ENCODE data around the gene CACUL1.
"Not testable (repeated sequence)": the region's sequence is repeated elsewhere in the genome, so short reads cannot be mapped to it uniquely, and the experiment has no call there.

Gene CACUL1

DNA sequence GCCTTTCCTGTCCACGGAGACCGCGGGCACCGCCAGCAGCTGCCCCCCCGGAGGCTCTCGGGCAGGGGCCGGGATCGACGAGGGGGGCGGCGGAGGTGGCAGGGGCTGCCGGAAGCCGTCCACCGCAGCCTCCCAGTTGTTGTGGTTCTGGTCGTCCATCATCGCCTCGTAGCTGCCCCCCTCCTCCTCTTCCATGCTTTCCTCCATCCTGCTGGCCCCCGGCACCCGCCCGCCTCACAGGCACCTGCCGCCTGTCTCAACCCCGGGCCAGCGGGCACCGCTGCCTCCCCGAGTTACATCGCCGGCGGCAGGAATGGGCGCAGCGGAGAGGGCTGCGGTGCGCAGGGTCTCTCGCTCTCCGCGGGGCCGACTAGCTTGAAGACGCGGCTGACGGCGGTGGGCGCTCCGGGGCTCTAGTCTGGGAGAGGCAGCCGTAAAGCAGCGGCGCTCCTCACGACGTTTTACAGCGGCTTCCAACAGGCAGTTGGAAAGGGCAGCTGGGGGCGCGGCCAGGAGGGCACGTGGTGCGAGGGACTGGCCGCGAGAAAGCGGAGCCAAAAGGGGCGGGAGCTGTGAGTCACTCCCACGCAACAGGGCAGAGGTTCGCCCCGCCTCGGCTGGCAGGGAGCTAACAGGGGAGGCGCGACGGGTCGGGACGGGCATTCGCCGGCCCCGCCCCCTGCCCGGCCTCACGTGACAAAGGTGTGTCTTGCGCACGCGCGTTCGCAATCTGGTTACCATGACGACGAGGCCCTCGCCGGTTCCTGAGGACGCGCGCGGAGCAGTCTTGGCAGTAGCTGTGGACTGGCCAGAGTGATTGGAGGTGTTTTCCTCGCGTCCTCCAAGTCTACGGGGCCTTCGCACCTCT is at the start of gene CACUL1:
TSS of gene CACUL1 (minus strand) at position 415 of the 868 bp plus-strand sequence. CDS start at position 207, 208 bp downstream.
- peak; percentile 92 for DNase-seq (ENCODE audit: low read depth)

DNA sequence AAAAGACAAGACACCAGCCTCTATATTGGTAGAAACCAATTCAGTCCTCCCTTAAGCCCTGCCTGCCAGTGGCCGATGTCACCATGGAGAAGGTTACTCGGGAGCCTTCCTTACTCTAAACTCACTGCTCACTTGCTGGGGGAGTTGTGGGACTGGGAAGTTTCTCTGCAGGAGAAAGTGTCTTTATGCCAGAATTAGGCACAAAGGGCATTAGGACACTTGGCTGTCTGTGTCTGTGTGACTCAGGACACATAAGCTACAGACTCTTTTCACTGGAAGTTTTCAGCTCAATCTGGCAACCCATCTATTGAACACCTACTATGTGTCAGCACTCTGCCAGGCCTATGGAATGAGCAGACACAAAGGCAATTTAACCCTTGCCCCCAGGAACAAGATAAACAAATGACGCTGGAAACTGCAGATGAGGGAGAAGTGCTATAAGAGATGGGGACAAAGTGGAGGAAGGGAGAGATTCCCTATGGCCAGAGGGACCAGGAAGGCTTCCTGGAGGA is 49.5 kb upstream of the CACUL1 start:
- DNase-seq (ENCODE audit: low read depth) = no peak

DNA sequence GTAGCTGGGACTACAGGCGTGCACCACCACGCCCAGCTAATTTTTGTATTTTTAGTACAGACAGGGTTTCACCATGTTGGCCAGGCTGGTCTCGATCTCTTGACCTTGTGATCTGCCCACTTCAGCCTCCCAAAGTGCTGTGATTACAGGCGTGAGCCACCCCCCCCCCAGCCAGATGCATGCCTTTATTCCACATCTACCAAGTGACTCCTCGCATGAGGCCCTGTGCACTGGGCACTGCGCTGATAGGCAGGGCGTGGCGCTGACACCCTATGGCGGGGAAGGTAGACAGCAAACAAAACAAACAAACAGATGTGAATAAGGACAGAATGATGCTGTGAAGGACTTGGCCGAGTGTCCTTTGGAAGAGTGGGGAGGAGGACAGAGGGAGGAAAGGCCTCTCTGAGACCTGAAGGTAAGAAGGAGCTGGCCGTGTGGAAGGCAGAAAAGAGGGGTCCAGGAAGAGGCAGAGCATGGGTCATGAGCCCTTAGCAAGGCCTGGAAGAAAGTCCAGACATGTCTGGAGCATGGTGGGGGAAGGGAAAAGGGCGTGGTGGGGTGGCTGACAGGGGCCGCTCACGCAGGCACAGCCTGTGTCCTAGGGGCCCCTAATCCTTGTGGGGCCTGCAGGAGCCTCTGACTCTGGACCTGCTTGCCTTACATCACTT is 47.5 kb upstream of the CACUL1 start:
- no peak for DNase-seq (ENCODE audit: low read depth)

DNA sequence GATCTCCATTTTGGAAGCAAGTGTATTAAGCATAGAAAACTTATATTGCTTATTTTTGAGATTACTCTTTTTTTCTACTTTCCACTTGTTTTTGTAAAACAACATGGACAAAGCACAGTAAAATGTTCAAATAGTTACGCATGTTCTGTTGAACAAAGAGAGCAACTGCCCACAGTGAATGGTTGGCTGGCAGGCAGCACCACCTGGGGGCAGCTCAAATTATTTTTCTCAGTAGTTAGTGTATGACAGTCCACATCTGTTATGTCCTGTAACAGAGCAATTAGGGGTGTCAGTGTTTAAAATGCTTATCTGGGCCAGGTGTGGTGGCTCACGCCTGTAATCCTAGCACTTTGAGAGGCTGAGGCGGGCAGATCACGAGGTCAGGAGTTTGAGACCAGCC is 46.1 kb upstream of the CACUL1 start:
- DNase-seq (ENCODE audit: low read depth) = no peak

DNA sequence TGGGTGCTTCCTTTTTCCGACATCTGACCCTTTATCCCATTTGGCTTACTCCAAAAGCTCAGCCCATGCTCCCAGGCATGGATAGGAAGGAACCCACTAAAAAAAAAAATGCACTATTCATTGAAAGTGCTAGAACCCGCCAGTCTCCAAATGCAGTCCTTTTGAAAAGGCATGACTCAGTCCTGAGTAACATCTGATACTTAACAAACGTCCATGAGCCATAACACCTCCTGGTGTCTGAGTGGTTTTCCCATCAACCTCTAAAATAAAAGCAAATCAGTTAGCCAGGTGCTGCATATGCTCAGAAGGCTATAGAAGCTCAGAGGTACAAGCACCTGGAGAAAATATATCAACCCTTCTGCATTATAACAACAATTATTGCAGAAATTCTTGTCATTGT is 45.0 kb upstream of the CACUL1 start:
- peak; percentile 31 for DNase-seq (ENCODE audit: low read depth)

DNA sequence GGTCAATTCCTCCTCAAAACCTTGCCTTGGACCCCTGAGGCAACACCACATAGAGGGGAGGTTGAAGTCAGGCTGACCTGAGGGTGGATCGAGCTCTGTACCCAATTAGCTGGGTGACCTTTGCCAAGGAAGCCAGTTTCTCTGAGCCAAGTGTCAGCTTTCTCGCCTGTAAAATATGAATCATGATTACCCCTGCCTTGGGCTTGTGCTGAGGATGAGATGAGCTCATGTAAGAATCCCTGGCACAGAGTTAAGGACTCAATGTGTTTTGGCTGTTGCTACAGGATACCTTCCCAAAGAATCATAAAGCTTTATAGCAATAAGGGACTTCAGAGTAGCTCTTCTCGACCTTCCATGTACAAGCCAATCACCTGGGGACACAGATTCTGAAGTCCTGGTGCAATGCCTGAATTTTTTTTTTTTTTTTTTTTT is 43.5 kb upstream of the CACUL1 start:
- DNase-seq (ENCODE audit: low read depth) = peak; percentile 37

DNA sequence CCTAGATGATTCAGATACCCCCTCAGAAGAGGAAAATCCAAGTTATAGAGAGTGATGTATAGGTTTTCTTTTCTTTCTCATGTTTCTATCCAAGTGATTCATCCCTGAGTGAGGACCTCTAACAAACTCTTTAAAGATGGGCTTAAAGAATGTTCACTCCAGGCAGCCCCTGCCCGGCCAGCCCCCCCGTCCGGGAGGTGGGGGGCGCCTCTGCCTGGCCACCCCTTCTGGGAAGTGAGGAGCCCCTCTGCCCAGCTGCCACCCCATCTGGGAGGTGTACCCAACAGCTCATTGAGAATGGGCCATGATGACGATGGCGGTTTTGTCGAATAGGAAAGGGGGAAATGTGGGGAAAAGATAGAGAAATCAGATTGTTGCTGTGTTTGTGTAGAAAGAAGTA is 40.2 kb upstream of the CACUL1 start:
- not testable (repeated sequence) for DNase-seq (ENCODE audit: low read depth)

DNA sequence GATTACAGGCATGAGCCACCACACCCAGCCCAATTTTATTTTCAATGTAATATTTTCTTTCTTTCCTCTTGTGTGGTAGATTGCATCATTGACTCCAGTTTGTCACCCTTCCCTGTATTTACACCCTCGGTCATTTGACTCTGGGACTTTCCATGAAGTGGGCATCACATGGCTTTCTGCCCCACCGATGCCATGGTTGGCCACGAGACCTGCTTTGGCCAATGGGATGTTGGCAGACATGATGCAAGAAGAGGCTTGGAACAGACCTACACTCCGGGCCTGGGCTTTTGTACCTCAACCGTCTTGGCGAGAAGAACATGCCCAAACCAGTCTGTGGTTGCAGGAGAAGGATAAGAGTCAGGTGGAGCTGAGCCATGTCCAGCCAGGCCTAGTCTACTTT is 38.8 kb upstream of the CACUL1 start:
- DNase-seq (ENCODE audit: low read depth) = no peak

DNA sequence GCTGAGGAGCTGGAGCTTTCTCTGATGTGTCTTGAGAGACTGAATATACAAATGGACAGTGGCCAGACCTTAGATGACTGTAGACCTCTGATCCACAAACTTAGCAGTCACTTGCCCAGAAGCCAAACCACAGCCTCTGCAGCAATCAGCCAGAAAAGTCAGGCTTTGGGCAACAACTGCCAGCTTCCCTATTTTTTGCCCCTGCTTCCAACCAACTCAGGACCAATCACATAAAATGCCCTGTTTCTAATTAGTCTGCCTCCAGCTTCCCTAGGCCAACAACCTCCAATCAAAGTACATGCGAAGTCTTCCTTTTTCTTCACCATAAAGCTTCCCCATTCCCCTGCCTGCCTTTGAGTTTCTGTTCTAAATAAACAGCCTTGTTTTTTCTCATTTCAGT is 37.8 kb upstream of the CACUL1 start:
- no peak for DNase-seq (ENCODE audit: low read depth)

DNA sequence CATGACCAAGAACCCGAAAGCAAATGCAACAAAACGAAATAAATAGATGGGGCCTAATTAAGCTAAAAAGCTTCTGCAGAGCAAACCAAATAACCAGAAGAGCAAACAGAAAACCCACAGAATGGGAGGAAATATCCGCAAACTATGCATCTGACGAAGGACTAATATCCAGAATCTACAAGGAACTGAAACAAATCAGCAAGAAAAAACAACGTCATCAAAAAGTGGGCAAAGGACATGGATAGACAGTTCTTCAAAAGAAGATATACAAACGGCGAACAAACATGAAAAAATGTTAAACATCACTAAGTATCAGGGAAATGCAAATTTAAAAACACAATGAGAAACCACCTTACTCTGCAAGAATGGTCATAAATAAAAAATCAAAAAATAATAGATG is 35.3 kb upstream of the CACUL1 start:
- DNase-seq (ENCODE audit: low read depth) = no peak

DNA sequence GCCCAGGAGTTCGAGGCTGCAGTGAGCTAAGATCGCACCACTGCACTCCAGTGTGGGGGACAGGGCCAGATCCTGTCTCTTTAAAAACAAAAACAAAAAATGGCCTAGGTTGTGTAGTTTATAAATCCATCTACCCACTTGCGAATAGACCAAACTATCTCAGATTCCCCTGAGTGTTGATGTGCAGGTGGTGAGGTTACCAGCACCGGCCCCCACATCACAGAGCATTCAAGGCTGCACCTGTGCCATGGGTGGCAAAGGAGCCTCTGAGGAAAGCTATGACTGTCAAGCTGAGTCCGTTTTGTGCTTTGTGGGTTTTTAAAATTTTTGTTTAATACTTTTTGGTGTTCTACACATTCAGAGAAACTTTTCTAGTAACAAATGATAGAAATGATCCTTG is 30.8 kb upstream of the CACUL1 start:
- DNase-seq (ENCODE audit: low read depth) = no peak

DNA sequence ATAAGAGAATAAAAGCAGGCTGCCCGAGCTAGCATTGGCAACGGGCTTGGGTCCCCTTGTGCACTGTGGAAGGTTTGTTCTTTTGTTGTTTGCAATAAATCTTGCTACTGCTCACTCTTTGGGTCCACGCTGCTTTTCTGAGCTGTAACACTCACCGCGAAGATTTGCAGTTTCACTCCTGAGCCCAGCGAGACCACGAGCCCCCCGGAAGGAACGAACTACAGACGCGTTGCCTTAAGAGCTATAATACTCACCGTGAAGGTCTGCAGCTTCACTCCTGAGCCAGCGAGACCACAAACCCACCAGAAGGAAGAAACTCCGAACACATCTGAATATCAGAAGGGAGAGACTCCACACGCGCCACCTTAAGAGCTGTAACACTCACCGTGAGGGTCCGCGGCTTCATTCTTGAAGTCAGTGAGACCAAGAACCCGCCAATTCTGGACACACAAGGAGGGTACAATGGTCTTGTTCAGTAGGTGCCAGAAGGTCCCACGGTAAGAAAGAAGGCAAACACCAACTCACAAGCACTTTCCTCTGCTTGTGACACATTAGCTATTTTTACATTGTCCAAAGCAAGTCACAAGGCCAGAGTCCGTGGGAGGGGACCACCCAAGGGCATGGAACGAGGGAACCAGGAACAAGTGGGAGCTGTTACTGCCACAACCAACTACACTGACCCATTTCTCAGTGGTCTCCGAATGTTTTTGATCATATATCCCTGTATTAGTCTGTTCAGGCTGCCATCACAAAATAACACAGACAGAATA is 29.2 kb upstream of the CACUL1 start:
- no peak for DNase-seq (ENCODE audit: low read depth)

DNA sequence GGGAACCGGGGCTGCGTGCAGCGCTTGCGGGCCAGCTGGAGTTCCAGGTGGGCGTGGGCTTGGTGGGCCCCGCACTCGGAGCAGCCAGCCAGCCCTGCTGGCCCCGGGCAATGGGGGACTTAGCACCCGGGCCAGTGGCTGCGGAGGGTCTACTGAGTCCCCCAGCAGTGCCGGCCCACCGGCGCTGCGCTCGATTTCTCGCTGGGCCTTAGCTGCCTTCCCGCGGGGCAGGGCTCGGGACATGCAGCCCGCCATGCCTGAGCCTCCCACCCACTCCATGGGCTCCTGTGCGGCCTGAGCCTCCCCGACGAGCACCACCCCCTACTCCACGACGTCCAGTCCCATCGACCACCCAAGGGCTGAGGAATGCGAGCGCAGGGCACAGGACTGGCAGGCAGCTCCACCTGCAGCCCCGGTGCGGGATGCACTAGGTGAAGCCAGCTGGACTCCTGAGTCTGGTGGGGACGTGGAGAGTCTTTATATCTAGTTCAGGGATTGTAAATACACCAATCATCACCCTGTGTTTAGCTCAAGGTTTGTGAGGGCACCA is 28.2 kb upstream of the CACUL1 start:
- DNase-seq (ENCODE audit: low read depth) = not testable (repeated sequence)

DNA sequence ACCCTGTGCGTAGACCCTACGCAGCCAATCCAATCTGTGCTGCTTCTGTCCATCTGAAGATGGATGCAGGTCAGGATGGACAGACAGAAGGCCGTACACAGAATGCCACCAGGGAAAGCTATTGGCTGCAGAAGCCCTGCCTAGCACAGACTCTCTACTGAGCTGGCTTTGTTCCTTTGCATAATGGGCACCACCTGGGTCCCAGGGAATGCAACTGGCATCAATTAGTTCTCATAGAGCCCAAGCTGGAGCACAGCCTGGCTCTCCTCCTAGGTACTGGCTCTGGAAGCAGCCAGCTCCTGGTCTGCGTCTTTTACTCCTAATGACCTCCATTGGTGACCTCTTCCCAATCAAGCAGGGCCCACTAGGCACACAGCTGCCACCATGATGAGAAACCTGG is 26.8 kb upstream of the CACUL1 start:
- DNase-seq (ENCODE audit: low read depth) = no peak

DNA sequence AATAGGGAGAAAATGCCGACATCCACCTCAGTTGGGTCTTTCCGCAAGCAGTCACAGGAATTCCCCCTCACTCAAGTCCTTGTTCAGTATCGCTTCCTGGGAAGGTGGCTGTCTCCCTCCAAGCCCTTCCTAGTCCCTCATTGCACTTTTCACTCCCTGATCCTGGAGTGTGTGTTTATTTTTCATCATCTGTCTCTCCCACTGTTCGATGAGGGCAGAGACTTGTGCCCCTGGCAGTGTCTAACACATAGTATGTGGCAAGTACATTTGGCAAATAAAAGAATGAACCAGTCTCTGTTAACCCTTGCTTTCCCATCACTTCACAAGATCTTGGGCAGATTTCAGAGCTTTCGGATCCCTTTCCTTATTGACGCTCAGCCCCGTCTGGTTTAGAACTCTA is 24.0 kb upstream of the CACUL1 start:
- DNase-seq (ENCODE audit: low read depth) = no peak

DNA sequence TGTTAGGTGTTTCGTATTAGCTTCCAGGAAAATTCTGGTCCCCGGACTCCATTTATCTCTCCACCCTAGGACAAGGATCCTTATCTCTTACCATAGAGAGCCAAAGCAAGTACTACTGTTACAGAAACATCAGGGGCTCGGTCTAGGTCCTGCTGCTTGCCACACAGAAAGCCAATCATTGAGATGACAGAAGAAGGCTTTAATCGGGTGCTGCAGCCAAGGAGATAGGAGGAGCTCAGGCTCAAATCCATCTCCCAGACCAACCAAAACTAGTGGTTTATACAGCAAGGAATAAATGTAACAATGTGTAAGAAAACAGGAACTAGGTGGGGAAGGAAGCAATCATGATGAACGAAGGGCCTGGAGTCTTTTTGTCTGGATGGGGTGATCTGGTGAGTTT is 22.2 kb upstream of the CACUL1 start:
- no peak for DNase-seq (ENCODE audit: low read depth)

DNA sequence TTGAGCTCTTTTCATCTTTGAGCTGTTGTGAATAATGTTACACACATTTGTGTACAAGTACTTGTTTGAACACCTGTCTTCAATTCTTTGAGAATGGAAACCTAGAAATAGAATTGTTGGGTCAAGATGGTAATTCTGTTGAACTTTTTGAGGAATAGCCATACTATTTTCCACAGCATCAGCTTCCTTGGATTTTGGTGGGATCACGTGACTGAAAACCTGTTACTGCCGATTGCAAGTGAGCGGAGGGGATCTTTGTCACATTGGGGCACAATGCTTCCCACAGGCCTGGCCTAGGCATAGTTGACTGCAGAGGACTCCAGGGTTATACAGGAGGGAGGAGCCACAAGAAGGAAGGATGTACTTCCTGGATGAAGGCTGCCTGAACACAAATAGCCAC is 21.3 kb upstream of the CACUL1 start:
- DNase-seq (ENCODE audit: low read depth) = no peak

DNA sequence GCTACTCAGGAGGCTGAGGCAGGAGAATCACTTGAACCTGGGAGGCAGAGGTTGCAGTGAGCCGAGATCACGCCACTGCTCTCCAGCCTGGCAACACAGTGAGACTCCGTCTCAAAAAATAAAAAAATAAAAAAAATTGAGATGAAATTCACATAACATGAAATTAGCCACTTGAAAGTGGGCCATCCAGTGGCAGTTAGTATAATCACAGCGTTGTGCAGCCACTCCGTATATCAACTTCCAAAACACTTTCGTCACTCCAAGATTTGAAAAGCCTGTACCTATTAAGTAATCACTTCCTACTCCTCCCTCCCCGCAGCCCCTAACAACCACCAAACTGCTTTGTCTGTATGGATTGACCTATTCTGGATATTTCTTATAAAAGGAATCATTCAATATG is 20.7 kb upstream of the CACUL1 start:
- DNase-seq (ENCODE audit: low read depth) = no peak

DNA sequence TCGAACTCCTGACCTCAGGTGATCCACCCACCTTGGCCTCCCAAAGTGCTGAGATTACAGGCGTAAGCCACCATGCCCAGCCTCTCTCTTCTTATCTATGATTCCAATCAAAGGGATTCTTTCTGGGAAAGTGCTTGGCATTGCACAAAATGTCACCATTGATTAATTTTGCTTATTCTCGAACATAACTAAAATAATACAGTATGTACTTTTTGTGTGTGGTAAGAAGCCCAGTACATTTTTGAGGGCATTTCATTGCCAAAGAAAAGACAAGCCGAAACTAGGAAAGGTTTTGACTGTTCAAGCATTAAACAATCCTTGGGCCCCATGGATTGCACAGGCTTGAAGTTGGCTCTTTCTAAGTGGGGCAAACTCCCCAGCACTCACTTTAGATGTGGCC is 18.3 kb upstream of the CACUL1 start:
- no peak for DNase-seq (ENCODE audit: low read depth)

DNA sequence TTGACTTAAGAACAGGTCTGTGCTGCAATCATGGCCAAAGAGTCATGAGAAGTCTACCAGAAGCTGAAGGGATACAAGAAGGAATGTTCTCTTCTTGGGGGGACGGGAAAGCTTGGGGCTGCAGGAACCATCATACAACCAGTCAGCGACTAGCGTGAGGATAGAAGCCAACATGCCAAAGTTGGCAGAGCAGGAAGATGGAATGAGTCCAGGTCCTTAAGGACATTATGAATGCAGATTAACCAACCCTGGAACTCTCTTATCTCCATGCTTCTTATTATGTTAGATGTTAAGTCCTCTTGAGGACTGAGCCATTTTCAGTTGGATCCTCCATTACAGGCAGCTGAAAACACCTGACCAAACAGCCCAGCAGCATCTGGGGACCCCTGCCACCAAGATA is 17.2 kb upstream of the CACUL1 start:
- DNase-seq (ENCODE audit: low read depth) = no peak

DNA sequence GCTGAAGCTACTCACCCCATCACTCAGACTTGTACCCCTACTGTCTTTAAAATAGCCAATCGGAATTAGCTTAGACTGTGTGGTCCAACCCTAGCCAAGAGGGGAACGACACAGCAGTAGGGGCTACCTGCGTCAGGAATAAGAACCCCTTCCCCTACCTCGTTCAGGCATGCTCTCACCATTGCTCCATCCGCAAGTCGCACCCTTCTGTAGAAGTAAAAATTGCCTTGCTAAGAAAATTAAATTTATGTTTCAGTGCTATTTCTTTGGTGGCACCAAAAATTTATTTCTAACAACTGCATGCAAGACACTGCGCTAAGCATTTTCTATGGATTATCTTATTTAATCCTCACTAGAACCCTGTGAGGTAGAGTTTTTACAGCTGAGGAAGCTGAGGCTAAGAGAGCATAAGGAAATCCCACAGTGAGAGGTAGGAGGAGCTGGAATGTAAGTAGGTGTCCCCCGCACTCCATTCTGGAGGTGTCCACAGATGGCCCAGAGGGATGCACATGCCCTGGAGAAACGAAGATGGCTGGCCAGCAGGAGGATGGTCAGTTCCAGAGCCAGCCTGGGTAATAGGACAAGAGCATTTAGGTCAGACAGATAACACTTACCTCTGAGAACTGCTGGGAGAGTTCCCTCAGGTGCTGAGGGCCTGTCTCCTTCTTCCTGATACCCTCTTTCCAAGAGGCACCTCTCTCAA is 15.3 kb upstream of the CACUL1 start:
- DNase-seq (ENCODE audit: low read depth) = no peak

Measured in HS-5 (cell line).